VCaP (cell line): ENCODE results near the gene GRK4.

Experiments used
- H3K27ac ChIP-seq: fragments of 450-650 bp; 2 replicates; pipeline ENCODE4 v1.5.1; 2017
- CTCF ChIP-seq: fragments of 450-650 bp; conservative IDR thresholded peaks from 2 replicates; pipeline ENCODE4 v1.5.1; 2017; ENCODE audit warnings: mild to moderate bottlenecking, moderate library complexity

The GRK4 gene

DNA sequence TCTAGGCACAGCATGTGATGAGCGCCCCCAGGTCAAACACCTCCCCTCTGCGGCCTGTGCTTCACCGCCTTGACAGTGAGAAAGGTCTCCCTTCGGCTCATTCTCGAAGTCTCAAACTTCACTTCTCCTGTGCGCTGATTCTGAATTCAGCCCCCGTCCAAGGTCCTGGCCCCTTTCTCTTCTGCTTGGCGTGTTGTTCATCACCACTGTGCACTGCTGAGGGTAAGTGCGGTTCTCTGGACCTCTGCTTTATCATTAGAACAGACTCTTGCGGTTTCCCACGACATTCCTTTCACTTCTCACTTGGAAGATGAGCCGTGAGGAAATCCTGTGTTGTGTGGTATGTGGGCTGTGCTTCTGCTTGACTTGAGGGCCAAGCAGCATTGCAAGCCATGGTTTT, 99.1 kb downstream of the GRK4 start:
- H3K27ac ChIP-seq, result no peak overlapping the region
- no peak for TF ChIP-seq CTCF

DNA sequence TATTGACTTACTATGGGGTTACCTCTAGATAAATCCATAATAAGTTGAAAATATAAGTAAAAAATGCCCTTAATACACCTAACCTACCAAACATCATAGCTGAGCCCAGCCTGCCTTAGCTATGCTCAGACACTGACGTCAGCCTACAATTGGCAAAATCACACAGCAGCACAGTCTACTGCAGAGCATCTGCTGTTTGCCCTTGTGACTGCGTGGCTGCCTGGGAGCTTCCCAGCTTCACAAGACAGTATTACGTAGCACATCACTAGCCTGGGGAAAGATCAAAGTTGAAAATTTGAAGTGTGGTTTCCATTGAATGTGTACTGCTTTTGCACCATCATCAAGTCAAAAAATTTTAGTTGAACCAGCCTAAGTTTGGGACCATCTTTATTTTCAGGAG, 102.2 kb downstream of the GRK4 start:
- TF ChIP-seq CTCF, result no peak
- no peak overlapping the region for H3K27ac ChIP-seq

DNA sequence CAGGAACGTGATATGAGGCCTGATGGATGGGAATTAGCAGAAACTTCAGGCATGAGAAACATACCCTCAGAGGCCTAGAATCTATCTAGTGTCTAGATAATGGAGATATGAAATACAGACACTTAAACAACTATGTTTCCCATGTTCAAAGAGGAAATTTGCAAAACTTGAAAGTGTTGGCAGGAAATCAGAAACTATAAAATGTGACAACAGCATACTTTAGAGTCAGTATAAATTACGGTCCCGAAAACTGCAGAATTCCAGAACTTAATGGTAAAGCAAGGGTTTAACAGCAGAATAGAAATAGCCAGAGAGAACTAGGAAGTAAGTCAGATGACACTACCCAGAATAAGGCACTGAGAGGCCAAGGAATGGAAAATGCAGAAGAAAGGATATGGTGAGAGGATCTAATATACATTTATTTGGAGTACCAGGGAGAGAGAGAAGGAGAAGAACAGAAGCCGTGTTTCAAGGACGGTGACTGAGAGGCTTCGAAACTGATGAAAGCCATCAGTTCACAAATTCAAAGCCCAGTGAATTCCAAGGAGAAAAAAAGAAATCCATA, 103.5 kb downstream of the GRK4 start:
- no peak for TF ChIP-seq CTCF
- H3K27ac ChIP-seq, result no peak overlapping the region

DNA sequence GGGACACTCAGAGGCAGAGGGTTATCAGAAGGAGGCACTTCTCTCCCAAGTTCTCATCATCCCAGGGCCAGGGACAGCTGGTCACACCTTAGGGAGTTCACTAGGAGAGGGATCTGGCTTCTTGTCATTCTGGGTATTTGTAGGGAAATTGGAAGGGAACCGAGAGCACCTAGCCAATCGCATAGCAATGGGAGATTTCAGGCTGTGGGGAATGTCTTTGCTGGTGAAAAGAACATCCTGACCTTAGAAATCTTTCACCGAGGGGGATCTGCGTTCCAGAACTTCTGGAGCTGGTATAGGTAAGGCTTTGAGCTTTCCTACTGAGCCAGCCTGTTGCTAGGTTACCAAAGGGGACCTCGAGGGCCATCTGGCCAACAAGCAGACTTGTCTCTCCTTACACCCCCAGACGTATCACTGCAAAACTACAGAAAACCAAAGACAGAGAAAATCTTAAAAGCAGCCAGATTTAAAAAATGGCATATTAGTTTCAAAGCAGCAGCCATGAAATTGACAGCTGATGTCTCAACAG, 104.2 kb downstream of the GRK4 start:
- H3K27ac ChIP-seq, result no peak overlapping the region
- TF ChIP-seq CTCF, result no peak

- no peak for TF ChIP-seq CTCF
- H3K27ac ChIP-seq, result no peak overlapping the region
Observed at GRCh38 chr4:3069661-3070199, 106.4 kb downstream of the GRK4 start.

DNA sequence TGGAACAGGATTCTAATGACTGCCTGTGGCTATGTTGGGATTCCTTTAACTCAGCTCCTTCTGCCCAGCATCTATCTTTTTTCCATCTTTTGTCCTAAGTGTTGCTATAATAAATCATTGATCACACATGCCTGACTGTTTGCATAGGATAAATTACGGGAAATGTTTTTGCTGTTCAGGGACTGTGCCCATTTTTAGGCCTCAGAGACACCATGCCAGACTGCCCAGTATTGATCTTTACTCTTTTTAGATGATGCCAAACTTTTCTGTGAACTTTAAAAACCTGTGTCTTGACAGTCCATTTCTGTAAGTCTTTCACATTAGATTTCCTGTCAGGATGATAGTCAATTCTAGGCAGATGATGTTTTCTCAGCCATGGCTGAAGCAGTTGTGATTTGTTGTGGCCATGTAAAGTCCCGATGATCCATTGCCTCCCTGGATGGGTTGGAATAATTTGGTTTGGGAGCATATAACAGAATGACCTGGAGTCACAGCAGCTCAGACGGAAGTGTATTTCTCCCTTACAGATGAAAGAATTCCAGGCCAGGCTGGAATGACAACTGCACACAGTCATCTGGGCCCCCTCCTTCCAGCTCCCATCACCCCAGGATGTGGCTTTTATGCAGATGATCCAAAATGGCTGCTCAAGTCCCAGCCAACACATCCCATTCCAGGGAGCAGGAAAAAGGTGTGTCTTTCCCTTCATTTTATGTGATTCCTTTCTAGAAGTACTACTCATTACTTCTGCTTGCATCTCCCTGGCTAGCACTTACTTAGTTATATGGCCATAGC, 107.5 kb downstream of the GRK4 start:
- no peak for TF ChIP-seq CTCF
- no peak overlapping the region for H3K27ac ChIP-seq

DNA sequence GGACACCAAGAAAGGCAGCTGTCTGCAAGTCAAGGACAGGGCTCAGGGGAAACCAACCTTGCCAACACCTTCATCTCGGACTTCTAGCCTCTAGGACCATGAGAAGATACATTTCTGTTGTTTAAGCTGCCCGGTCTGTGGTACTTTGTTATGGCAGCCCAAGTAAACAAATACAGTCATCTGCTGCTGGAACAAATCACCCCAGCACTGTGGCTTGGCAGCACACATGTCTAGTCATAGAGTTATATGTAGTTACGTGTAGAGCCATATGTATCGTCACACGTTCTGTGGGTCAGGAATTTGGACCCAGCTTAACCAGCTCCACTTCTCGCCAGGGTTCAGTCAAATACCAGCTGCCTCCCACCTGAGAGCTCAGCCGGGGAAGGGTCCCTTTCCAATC, 108.4 kb downstream of the GRK4 start:
- no peak for TF ChIP-seq CTCF
- no peak overlapping the region for H3K27ac ChIP-seq
